AG04450 (cell line): ENCODE measurements around the gene SPART. TPM values are rescaled to one million over a fixed set of nuclear protein-coding genes. Genes with fewer than 3 reads are reported as not detected.

Experiments used
- CTCF ChIA-PET: fragments of 300-600, 350-600 bp; formaldehyde crosslinking; extraction: SDS; loops from one replicate; lab custom pipeline; 2022; ENCODE audit warnings: antibody characterized with exemption, inconsistent platforms; lab: Charles Lee
- POLR2A ChIA-PET: fragments of 350-600 bp; formaldehyde crosslinking; extraction: SDS; loops from one replicate; lab custom pipeline; 2021; ENCODE audit warnings: antibody characterized with exemption, inconsistent platforms; lab: Yijun Ruan, JAX
- DNase-seq: peaks from one replicate; pipeline ENCODE4 v3.0.0-alpha.2; 2011; ENCODE audit warnings: low read depth, low spot score
- H3K27ac ChIP-seq: one replicate; pipeline ENCODE4 v1.5.1; 2012; ENCODE audit warnings: low read depth, low read length, control low read depth
- H3K27me3 ChIP-seq: one replicate; pipeline ENCODE4 v1.6.0; 2012; ENCODE audit warnings: low read length; ENCODE audit not compliant: control insufficient read depth, insufficient read depth
- H3K4me3 ChIP-seq: 2 replicates; pipeline ENCODE4 v1.5.1; 2011; ENCODE audit warnings: mild to moderate bottlenecking, low read depth, low read length, control low read depth
- H3K9me3 ChIP-seq: 2 replicates; pipeline ENCODE4 v1.5.1; 2012; ENCODE audit warnings: low read length; ENCODE audit not compliant: control insufficient read depth, insufficient read depth
- polyA plus RNA-seq: library from polyadenylated mRNA; depleted of rRNA; stranded (reverse); fragments of >200 nt; gene quantifications from 2 replicates; pipeline ENCODE4 v1.2.3, GENCODE V29; 2011
- TF ChIP-seq, protein P1 (sequence below): IDR thresholded peaks from 2 replicates; pipeline ENCODE4 v1.5.1; 2011; ENCODE audit warnings: low read depth, low read length, control low read depth, inconsistent platforms

SPART gene
- polyA plus RNA-seq, 1 experiment: 94.6 TPM

DNA sequence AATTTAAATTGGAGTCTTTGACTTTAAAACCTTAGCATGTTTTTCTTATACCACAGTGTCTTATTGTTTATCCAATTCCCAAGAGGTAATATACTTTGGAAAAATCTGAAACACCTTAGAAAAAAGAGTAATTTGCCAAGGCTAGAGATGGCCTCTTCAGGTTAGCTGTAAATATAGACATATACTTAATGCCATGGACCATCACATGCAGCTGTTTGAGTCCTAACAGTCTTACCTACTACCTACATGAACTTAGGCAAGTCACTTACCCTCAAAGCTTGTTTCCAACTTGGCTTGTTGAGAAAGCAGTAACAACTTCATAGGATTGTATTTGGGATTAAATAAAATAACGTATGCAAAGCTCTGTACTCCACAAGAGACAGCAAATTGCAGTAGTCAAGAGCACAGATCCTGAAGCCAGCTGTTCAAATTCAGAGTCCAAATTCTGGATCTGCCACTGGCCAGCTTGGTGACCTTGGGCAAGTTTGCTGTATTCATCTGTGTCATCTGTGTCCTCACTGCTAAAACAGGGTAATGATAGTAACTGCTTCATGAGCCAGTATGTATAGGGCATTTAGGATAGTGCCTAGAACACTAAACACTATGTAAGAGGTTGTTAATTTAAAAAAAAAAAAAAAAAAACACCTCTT is 13.2 kb upstream of the SPART start:
- no peak overlapping the region for H3K4me3 ChIP-seq
- no peaks in the 10 kb centered on the region for H3K27me3 ChIP-seq
- ChIA-PET POLR2A (no interaction called here), CTCF (interaction anchor here (1.6 to 5.8 kb wide), 2 partner anchors 12 to 76 kb away, joined by 5 to 53 read pairs; partner anchors contain the start of gene SPART)
- no peaks in the 10 kb centered on the region for H3K9me3 ChIP-seq
- DNase-seq: no peak
- no peak overlapping the region for H3K27ac ChIP-seq
- TF ChIP-seq, protein P1, sequence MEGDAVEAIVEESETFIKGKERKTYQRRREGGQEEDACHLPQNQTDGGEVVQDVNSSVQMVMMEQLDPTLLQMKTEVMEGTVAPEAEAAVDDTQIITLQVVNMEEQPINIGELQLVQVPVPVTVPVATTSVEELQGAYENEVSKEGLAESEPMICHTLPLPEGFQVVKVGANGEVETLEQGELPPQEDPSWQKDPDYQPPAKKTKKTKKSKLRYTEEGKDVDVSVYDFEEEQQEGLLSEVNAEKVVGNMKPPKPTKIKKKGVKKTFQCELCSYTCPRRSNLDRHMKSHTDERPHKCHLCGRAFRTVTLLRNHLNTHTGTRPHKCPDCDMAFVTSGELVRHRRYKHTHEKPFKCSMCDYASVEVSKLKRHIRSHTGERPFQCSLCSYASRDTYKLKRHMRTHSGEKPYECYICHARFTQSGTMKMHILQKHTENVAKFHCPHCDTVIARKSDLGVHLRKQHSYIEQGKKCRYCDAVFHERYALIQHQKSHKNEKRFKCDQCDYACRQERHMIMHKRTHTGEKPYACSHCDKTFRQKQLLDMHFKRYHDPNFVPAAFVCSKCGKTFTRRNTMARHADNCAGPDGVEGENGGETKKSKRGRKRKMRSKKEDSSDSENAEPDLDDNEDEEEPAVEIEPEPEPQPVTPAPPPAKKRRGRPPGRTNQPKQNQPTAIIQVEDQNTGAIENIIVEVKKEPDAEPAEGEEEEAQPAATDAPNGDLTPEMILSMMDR: no peak

DNA sequence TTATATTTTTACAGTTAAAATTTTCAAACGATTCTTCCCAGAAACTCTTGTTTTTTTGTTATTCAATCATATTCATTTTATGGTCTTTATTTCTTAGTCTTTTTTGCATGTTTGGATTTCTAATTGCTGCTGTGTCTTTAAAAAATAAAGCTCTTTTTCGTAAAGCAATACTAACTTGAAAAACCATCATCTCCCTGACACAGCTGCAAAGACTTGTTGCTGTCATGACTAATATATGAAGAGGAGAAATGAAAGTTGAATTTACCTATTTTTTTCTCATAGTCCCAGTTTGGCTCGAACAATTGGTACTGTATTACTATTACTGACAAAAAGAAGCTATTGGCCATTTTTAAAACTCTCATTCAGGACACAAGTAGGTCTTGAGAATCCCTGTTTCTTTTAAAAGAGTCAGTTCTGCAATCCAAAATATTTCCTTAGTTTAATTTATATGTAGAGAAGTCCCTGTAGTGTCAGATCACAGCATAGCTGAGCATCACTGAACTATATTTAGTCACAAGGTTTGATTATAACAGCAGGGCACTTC is 12.1 kb upstream of the SPART start:
- TF ChIP-seq, protein P1: no peak
- POLR2A ChIA-PET: interaction anchor here (1.6 kb wide), 1 partner anchor 11 kb away, joined by 3 read pairs; no protein-coding TSS in a partner anchor
- Histone ChIP-seq H3K27ac (no peak overlapping the region), H3K9me3 (no peaks in the 10 kb centered on the region), H3K4me3 (no peak overlapping the region), H3K27me3 (no peaks in the 10 kb centered on the region)
- DNase-seq: no peak
- CTCF ChIA-PET: interaction anchor here (1.1 to 5.8 kb wide), 2 partner anchors 11 to 75 kb away, joined by 3 to 53 read pairs; partner anchors contain the start of gene SPART

- CTCF ChIA-PET: interaction anchor here (1.1 to 5.8 kb wide), 2 partner anchors 11 to 75 kb away, joined by 3 to 53 read pairs; partner anchors contain the start of gene SPART
Measured at GRCh38 chr13:36357692-36358091, 11.5 kb upstream of the SPART start.

GRCh38 chr13:36357231-36357630 is 11.0 kb upstream of the SPART start:
- no peak for DNase-seq
- CTCF ChIA-PET: interaction anchor here (5.8 kb wide), 1 partner anchor 10 kb away, joined by 53 read pairs; the partner anchor contains the start of gene SPART
- no peaks in the 10 kb centered on the region for H3K27me3 ChIP-seq
- H3K4me3 ChIP-seq: no peak overlapping the region
- H3K9me3 ChIP-seq: no peaks in the 10 kb centered on the region
- POLR2A ChIA-PET: interaction anchor here (1.6 kb wide), 1 partner anchor 10 kb away, joined by 3 read pairs; no protein-coding TSS in a partner anchor
- TF ChIP-seq, protein P1: no peak
- no peak overlapping the region for H3K27ac ChIP-seq

More at GRCh38 chr13:36357692-36358091, 11.5 kb upstream of the SPART start:
- H3K4me3 ChIP-seq: no peak overlapping the region
- no peaks in the 10 kb centered on the region for H3K27me3 ChIP-seq
- TF ChIP-seq, protein P1: no peak
- POLR2A ChIA-PET: interaction anchor here (1.6 kb wide), 1 partner anchor 11 kb away, joined by 3 read pairs; no protein-coding TSS in a partner anchor
- DNase-seq: no peak
- H3K27ac ChIP-seq: no peak overlapping the region
- H3K9me3 ChIP-seq: no peaks in the 10 kb centered on the region

- CTCF ChIA-PET: interaction anchor here (1.0 to 2.4 kb wide), 2 partner anchors 9 to 11 kb away, joined by 4 to 11 read pairs; no protein-coding TSS in a partner anchor
- H3K27ac ChIP-seq: no peak overlapping the region
Measured at GRCh38 chr13:36356058-36356457, 9.9 kb upstream of the SPART start.

More at GRCh38 chr13:36356058-36356457, 9.9 kb upstream of the SPART start:
- DNase-seq: no peak
- no peaks in the 10 kb centered on the region for H3K9me3 ChIP-seq
- TF ChIP-seq, protein P1: no peak
- no peak overlapping the region for H3K4me3 ChIP-seq
- POLR2A ChIA-PET: no interaction called here
- H3K27me3 ChIP-seq: no peaks in the 10 kb centered on the region
